AG04450 (cell line): Measurements from ENCODE around the gene EVL. TPM values are rescaled to one million over a fixed set of nuclear protein-coding genes. Genes with fewer than 3 reads are reported as not detected.
A peak's percentile ranks its signal among the peaks of the same experiment; 100 is the strongest.

Experiments used
- CTCF ChIA-PET: fragments of 300-600, 350-600 bp; formaldehyde crosslinking; extraction: SDS; loops from one replicate; lab custom pipeline; 2022; ENCODE audit warnings: antibody characterized with exemption, inconsistent platforms; lab: Charles Lee
- POLR2A ChIA-PET: fragments of 350-600 bp; formaldehyde crosslinking; extraction: SDS; loops from one replicate; lab custom pipeline; 2021; ENCODE audit warnings: antibody characterized with exemption, inconsistent platforms; lab: Yijun Ruan, JAX
- DNase-seq: peaks from one replicate; pipeline ENCODE4 v3.0.0-alpha.2; 2011; ENCODE audit warnings: low read depth, low spot score
- H3K27ac ChIP-seq: one replicate; pipeline ENCODE4 v1.5.1; 2012; ENCODE audit warnings: low read depth, low read length, control low read depth
- H3K27me3 ChIP-seq: one replicate; pipeline ENCODE4 v1.6.0; 2012; ENCODE audit warnings: low read length; ENCODE audit not compliant: control insufficient read depth, insufficient read depth
- H3K4me3 ChIP-seq: 2 replicates; pipeline ENCODE4 v1.5.1; 2011; ENCODE audit warnings: mild to moderate bottlenecking, low read depth, low read length, control low read depth
- H3K9me3 ChIP-seq: 2 replicates; pipeline ENCODE4 v1.5.1; 2012; ENCODE audit warnings: low read length; ENCODE audit not compliant: control insufficient read depth, insufficient read depth
- CTCF ChIP-seq: IDR thresholded peaks from 2 replicates; pipeline ENCODE4 v1.5.1; 2011; ENCODE audit warnings: low read depth, low read length, control low read depth, inconsistent platforms
- polyA minus RNA-seq: library from RNA; depleted of rRNA, polyadenylated mRNA; stranded (reverse); fragments of >200 nt; gene quantifications from 2 replicates; pipeline ENCODE4 v1.2.3, GENCODE V29; 2011; rRNA and poly(A)+ RNA removed
- polyA plus RNA-seq: library from polyadenylated mRNA; depleted of rRNA; stranded (reverse); fragments of >200 nt; gene quantifications from 2 replicates; pipeline ENCODE4 v1.2.3, GENCODE V29; 2011; rRNA removed

The EVL gene
- polyA plus RNA-seq (36.5 and 47.0 TPM in 2 replicates), polyA minus RNA-seq (41.5 and 48.2 TPM in 2 replicates)

- H3K9me3 ChIP-seq = no peaks in the 10 kb centered on the region
- ChIA-PET POLR2A (no interaction called here), CTCF (interaction anchor here (0.6 to 1.4 kb wide), 2 partner anchors 9 to 94 kb away, joined by 3 to 4 read pairs; no protein-coding TSS in a partner anchor)
Measured at GRCh38 chr14:100065111-100065871, at the start of gene EVL. EVL (plus strand) TSS chr14:100065422; CDS start chr14:100065501, 79 bp downstream.

GRCh38 chr14:100017553-100017952 lies 47.7 kb upstream of the EVL start:
- CTCF ChIA-PET = interaction anchor here (0.8 to 2.7 kb wide), 5 partner anchors 8 to 175 kb away, joined by 3 to 9 read pairs (median 5); no protein-coding TSS in a partner anchor
- H3K27ac ChIP-seq = no peak overlapping the region
- H3K9me3 ChIP-seq = no peaks in the 10 kb centered on the region
- no peak for DNase-seq
- no peak for TF ChIP-seq CTCF
- POLR2A ChIA-PET = interaction anchor here (3.2 kb wide), 1 partner anchor 14 kb away, joined by 16 read pairs; no protein-coding TSS in a partner anchor
- H3K27me3 ChIP-seq = no peaks in the 10 kb centered on the region
- H3K4me3 ChIP-seq = no peak overlapping the region

More at GRCh38 chr14:100065111-100065871, at the start of gene EVL:
- Histone ChIP-seq H3K27ac (no peak within 1 kb of the TSS), H3K27me3 (no peaks in the 10 kb centered on the region), H3K4me3 (no peak within 1 kb of the TSS)
- no peak for DNase-seq
- TF ChIP-seq CTCF = no peak

GRCh38 chr14:100018054-100018453 lies 47.2 kb upstream of the EVL start:
- TF ChIP-seq CTCF = no peak
- ChIA-PET CTCF (interaction anchor here (1.4 to 2.7 kb wide), 2 partner anchors 13 to 36 kb away, joined by 5 to 9 read pairs; no protein-coding TSS in a partner anchor), POLR2A (interaction anchor here (3.2 kb wide), 1 partner anchor 13 kb away, joined by 16 read pairs; no protein-coding TSS in a partner anchor)
- Histone ChIP-seq H3K27ac (no peak overlapping the region), H3K27me3 (no peaks in the 10 kb centered on the region), H3K4me3 (no peak overlapping the region), H3K9me3 (no peaks in the 10 kb centered on the region)
- DNase-seq = no peak

GRCh38 chr14:100018482-100018881 lies 46.7 kb upstream of the EVL start:
- Histone ChIP-seq H3K9me3 (no peaks in the 10 kb centered on the region), H3K27me3 (no peaks in the 10 kb centered on the region), H3K4me3 (no peak overlapping the region), H3K27ac (peak overlapping the region; percentile 34)
- DNase-seq = no peak
- ChIA-PET CTCF (interaction anchor here (1.4 to 2.7 kb wide), 3 partner anchors 13 to 90 kb away, joined by 5 to 10 read pairs (median 9); no protein-coding TSS in a partner anchor), POLR2A (interaction anchor here (3.2 kb wide), 1 partner anchor 13 kb away, joined by 16 read pairs; no protein-coding TSS in a partner anchor)
- TF ChIP-seq CTCF = no peak
